GM20000 (cell line): Measurements from ENCODE around the gene INVS.
"Not testable (repeated sequence)": the region's sequence is repeated elsewhere in the genome, so short reads cannot be mapped to it uniquely, and the experiment has no call there.

ENCODE experiments used
- DNase-seq: peaks from one replicate; pipeline ENCODE4 v3.0.0; 2012; ENCODE audit warnings: low spot score
- CTCF ChIP-seq: IDR thresholded peaks from 2 replicates; pipeline ENCODE4 v1.5.1; 2012; ENCODE audit warnings: mild to moderate bottlenecking, control low read depth; ENCODE audit errors: extremely low read depth, missing control alignments

INVS gene

DNA sequence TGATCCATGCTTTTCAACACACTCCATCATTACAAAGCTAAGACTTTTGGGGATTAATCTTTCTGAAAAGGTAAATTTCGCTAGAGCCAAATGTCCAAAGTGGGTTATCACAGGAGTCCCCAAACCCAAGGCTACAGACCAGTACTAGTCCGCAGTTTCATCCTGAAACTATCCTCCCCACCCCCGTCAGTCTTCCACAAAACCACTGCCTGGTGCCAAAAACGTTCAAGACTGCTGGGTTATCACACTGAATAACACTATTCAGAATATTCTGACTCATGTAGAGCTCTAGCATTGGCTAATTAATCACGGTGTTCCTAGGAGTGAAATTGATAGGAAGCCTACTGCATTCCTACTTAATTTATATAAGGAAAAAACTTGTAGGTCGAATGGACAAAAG is 24.9 kb upstream of the INVS start:
- TF ChIP-seq CTCF = no peak
- DNase-seq = no peak

DNA sequence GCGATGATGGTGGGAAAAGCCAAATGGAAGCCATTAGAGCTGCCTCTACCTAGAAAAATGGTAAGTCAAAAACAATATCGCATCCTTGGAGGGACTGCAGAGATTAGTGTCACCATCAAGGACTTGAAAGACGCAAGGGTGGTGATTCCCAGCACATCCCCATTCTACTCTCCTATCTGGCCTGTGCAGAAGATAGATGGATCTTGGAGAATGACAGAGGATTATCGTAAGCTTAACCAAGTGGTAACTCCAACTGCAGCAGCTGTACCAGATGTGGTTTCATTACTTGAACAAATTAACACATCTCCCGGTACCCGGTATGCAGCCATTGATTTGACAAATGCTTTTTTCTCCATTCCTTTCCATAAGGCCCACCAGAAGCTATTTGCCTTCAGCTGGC is 24.1 kb upstream of the INVS start:
- DNase-seq = no peak
- TF ChIP-seq CTCF = no peak

- DNase-seq = not testable (repeated sequence)
Observed at GRCh38 chr9:100076256-100076655, 22.8 kb upstream of the INVS start.

GRCh38 chr9:100082782-100083181 is 16.3 kb upstream of the INVS start:
- no peak for TF ChIP-seq CTCF
- DNase-seq = no peak

- DNase-seq = peak; percentile 40
- TF ChIP-seq CTCF = no peak
Observed at GRCh38 chr9:100083448-100084127, 15.5 kb upstream of the INVS start.

GRCh38 chr9:100084128-100084453 is 15.0 kb upstream of the INVS start:
- TF ChIP-seq CTCF = no peak
- no peak for DNase-seq

GRCh38 chr9:100084734-100085133 is 14.3 kb upstream of the INVS start:
- TF ChIP-seq CTCF = no peak
- peak; percentile 58 for DNase-seq

- DNase-seq = no peak
- TF ChIP-seq CTCF = no peak
Observed at GRCh38 chr9:100086097-100086635, 12.9 kb upstream of the INVS start.
